ENCODE results near the gene KCNIP1.

KCNIP1 gene

DNA sequence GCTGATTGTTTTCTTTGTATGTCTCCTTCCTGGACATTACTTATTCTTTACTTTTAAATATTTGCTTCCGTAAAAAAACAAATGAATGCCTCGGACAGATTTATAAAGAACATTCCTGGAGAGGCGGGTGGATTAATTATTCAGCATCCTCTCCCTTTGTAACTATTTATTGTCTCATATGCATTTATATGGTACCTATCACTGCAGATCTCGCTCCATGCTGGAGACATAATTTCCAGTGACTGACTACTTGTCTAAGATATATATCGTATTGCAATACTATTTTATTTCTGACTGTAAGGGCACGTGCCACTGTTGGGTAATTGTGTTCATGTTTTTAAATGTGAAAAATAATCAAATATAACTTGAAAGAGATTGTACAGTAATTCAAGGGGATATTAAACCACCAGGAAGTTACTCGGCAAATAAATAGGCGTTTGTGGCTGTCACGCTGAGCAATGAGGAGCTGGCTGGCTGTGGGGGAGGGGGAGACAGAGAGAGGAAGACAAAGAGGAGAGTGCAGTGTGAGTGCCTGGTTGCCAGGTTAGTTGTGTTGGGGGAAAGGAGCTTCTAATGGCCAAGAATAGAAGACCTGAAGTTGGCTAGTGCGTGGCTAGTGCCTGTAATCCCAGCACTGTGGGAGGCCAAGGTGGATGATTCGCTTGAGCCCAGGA is 147.9 kb downstream of the KCNIP1 start:
- DNase-seq, result peak; percentile 5

DNA sequence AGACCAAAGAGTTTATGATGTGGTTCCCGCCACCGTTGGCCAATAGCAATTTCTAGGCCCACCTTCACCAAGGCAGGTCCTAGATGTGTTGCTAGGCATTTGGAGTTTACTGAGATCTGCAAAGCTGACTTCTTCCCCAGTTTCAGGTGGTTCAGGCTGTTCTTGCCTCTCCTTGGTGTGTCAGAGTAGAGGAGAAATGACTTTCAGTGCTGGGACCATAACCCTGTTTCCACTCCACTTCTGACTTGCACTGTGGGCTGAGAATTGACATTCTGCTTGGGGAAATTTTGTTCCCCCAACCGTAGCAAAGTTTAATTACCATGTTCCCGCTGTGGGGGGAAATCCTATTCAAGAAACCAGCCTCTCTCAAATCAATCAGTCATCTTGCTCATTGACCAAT is 151.7 kb downstream of the KCNIP1 start:
- no peak for DNase-seq

DNA sequence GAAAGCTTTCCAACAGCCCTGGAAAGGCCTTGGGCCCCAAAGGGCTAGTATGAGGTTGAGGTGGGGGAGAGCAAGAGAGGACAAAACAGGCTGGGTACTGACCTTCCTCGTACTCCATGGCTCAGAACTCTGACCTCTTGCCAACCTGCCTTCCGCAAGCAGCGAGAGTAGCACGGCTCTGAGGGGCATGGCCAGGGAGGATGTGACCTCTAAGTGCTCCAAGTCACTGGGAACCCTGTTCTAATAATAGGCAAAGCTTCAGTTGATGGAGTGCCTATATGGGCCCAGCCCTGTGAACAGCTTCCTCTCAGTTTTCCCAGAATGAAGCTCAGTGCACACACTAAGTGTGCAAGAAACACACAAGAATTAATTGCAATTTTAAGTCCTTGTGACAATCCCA is 152.1 kb downstream of the KCNIP1 start:
- no peak for DNase-seq

DNA sequence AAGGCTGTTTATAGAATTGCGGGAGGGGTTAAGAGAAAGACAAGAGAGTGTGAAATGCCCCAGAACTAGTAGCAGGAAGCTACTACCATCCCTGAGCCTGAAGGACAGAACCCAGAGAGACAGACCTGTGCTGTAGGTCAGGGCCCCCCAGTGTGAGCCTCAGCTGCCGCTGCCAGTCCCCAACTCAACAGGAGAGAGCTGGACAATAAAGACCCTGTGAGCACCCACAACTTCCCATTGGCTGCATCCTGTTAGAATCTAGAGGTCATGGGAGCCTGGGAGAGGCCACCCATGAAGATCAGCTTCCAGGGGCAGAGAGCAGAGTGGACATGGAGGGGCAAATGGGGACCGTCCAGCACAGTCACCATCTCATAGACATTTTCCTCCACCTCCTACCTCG is 152.5 kb downstream of the KCNIP1 start:
- DNase-seq, result no peak

DNA sequence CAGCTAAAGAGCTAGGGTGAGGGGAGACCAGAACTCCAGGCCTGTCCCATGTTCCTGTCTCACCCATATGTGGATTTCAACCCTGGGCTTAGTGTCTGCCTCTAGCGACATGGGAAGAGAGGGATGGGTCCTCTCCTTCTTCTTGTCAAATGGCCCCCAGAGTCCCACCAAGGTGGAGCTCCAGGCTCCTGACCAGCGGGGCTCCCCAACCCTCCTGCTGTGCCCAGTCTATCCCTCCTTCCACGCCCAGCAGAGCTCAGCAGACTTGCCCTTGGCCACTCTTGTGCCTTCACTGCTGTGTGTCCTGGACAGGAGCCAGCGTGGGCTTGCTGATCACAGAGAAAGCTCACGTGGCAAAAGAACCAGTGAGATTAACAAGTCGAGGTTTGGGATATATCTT is 156.7 kb downstream of the KCNIP1 start:
- DNase-seq, result no peak

DNA sequence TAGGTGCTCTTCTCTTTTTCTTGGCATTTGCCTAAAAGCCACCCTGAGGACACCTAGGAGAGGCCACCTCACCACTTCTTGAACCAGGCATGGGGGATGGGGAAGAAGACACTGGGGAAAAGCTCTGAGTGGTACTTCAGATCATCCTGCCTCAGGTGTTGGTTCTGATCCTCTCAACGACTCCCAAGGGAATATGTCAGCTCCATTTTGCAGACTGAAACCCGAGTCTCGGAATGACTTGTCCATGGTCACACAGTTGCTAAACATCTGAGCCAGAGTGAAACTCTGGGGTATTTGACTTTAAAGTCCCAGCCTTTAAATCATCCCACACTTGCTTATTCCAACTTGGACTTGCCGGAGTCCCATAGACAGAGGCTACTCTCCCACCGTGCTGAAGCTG is 159.1 kb downstream of the KCNIP1 start:
- DNase-seq, result no peak

DNA sequence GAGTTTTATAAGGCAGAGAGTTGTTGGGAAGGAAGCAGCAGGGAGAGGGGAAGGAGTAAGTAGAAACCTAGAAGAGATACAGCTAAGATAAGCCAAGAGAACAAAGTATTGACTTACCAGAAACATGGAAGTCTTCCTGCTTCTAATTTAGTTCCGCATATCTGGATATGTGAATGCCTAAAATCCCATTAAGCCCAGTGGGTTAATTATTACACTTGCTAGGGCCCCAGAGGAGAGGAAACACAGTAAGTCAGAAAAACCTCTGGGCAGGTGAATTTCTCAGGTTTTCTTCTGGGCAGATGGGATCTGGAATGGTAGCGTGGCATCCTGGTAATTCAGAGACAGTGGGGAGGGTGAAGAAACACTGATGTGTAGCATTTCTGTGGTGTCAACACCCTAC is 175.0 kb downstream of the KCNIP1 start:
- DNase-seq, result no peak

DNA sequence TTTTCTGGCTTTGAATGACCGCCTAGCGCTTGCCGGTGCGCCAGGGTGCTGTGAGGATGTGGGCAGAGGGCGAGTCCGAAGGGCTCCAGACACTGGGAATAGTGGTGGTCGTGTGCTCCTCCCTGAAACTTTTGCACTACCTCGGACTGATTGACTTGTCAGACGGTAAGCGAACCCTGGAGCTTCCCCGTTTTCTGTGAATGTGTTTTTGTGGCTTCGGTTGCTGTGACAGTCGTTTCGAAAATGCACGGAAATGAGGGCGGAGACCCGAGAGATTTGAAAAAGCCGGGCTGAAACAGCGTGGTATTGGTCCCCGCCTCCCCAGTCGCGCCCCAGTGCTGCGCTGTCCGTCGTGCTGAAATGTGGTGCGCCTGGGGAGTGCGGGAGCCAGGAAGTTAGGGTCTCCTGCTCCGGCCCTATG is 177.2 kb downstream of the KCNIP1 start:
- DNase-seq, result no peak

DNA sequence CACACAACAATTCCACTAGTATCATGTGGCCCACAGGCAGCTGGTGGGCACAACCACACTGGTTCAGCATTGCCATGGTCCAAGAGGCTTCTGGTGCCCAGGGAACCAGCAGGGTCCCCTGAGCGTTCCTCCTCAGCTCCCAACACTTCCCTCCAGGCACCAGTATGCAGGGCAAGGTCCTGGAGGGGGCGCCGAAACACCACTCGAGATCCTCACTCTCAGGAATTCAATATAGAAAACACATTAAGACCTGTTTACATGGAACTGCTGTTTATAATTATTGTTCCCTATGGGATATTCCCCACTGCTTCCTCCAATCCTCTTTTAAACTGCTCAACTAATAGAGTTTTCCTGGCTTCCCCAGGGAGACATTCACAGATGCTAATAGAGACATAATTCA is 187.8 kb downstream of the KCNIP1 start:
- no peak for DNase-seq

DNA sequence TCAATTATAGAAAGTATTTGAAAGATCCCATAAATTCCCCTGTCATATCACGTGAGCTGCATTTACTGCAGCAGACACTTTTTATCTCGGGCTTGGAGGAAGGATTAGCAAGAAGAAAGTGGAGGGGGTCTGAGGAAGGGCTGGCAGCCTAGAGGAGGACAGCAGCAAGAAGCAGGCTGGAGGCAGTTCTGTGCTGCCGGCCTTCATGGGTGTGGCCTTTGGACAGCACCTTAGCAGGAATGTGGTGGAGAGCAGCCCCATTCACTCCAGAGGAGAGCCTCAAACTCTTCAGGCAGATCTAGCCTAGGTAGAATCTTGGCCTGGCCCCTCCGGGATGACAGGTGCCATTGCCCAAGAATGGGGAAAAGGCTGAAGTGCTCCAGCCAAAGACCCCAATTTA is 189.9 kb downstream of the KCNIP1 start:
- DNase-seq, result no peak

DNA sequence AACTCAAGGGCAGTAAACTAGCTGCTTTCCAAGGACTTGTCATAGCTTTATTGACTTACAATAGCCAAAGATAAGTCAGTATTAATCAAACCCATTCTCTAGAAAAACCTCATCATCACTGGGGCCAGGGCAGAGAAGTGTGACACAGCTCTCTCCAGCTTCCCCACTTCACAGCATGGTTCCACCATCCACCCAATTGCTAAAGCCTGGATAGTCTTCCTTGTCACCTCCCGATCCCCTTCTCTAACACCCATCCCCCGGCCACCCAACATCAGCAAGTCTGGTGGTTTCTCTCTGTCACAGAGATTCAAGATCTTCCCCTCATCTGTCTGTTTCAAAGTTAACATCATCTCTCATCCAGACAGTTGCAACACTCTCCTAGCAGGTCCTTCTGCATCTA is 191.1 kb downstream of the KCNIP1 start:
- no peak for DNase-seq

DNA sequence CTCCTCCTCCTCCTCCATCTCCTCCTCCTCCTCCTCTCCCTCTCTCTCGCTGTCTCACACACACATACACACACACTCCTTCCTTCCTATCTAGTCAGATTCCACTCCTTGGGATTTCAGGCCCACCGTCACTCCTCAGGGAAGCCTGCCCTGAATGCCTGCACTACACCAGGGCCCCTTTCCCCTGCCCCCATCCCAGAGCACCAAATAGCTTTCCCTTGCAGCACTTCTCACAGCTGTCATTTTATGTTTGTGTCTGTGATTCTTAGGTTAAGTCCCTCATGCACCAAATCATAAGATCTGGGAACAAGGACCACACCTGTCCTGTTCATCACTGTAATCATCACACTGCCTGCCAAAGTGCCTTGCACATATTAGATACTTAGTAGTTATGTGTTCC is 193.2 kb downstream of the KCNIP1 start:
- DNase-seq, result no peak

DNA sequence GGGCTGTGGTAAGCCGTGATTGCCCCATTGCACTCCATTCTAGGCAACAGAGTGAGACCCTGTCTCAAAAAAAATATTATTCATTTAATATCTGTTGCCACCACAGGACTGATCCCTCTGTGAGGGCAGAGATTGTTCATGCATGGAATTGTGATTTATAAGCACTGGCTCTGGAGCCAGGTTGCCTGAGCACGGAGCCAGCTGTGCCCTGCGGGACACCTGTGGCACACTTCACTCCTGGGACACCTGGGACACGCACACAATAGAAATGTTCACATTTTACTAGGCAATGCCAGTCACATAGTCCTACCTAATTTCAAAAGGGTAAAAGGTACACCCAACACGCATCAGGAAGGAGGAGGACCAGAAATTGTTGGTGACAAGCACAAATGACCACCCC is 196.7 kb downstream of the KCNIP1 start:
- no peak for DNase-seq

DNA sequence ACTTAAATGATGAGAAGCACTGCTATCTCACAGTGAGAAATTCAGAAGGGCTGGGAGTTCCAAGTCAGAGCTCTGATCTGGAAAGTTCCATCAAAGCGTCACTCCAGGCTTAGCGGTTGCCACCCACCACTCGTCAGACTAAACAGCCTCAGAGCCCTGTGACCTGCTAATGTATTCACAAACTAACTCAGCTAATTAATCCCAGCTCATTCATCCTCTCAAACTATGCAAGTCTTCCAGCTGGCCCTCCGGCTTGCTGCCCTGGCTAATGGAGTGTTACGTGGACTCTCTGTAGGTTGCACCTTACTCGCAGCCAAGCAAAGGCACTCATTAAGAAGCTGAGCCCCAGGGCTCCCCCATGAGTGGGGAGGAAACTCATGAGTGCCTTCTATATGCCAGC is 197.5 kb downstream of the KCNIP1 start:
- DNase-seq, result no peak

DNA sequence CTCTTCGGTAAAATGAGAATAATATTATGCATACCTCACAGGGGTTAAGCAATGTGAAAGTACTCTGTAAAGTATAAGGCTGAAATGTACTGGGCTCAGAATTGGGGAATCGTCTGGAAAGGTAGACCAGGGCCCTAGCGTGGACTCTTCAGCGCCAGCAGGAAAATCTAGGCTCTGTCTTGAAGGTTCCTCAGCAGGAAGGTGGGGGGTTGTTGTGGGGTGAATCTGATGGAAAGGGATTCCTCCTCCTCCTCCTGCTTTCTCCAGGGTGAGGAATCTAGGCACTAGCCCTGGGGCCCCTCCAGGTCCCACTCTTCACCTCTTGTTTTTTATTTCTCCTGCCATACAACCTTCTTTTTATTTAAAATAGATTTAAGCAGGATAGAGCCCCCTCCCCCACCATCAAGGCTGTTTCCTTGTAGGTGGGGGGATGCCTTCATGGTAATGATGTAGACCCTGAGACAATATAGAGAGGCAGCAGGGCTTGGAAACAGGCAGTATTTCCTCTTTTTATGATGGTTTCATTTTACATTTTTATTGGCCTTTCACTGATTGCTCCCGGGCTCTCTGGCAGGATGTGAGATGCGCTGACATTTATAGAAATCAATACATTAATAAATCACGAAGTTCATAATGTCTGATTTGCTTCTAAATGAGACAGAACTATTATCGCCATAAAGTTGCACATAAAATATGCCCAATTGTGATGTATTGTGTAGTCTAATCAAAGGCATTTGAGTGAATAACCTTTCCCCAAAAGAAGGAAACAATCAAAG is 200.8 kb downstream of the KCNIP1 start:
- no peak for DNase-seq

DNA sequence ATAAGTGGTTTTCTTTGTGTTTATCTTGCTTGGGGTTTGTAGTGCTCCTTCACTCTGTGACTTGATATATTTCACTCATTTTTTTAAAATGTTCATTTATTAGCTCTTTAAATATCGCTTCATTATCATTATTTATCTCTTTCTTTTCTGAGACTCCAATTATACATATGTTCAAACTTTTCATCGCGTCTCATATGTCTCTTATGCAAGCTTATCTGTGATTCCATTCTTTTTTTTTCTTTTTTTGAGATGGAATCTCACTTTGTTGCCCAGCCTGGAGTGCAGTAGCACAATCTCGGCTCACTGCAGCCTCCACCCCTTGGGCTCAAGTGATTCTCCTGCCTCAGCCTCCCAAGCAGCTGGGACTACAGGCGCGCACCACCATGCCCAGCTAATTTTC is 205.8 kb downstream of the KCNIP1 start:
- no peak for DNase-seq

DNA sequence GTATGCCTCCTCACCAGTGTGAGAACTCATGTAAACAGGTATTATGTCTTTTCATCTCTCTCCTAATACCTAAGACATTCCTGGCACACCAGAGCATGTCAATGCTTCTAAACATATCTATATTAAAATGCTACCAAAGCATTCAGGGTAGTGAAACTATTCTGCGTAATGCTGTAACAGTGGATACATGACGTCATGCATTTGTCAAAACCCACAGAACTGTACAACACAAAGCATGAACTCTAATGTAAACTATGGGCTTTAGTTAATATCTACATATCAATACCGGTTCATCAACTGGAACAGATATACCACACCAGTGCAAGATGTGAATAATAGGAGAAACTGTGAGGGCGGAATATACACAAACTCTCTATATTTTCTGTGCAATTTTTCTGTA is 207.5 kb downstream of the KCNIP1 start:
- DNase-seq, result no peak

DNA sequence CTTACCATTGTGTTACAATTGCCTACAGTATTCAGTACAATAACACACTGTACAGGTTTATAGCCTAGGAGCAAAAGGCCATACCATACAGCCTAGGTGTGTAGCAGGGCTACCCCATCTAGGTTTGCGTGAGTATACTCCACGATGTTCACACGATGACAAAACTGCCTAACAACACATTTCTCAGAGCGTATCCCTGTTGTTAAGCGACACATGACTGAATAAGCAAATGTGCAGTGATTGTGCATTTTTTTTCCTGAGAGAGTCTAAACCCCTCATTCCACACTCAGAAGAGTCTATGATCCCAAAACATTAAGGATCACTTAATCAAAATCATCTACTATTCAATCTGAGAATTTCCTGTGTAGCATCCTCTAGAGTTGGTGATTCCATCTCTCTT is 211.3 kb downstream of the KCNIP1 start:
- no peak for DNase-seq

DNA sequence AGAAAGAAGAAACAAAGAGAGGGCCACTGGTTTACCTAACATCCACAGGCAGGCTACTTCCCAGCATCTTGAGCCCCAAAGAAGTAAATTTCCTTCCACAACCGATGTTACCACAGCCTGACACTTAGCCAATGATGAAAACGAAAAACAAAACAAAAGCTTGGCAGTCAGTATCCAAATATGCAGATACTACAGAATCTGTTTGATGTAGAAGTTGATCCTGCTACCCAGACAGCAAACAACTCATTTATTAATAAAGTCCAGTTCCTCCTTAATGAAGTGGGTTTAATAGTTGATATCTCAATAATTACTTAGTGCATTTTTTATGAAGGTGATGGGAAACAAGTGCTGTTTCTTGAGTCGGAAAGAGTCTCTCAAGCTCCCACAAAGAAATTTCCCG is 212.6 kb downstream of the KCNIP1 start:
- no peak for DNase-seq

DNA sequence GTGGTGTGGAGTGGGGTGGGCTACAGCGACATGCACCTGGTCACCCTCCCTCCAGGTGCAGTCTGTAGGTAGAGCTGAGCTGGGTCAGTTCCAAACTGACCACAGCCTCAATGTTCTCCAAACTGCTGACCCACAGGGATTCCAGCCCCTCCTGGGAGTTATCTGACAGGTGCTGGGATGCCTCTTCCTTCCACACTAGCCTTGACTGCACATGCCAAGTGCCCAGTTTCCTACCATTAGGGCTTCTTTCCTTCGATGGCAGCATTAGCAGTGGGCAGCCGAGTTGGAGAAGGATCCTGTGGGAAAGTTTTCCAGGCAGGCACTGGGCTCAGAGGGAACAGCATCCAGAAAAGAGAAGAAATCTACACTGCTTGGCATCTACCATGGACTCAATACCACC is 215.7 kb downstream of the KCNIP1 start:
- DNase-seq, result no peak

DNA sequence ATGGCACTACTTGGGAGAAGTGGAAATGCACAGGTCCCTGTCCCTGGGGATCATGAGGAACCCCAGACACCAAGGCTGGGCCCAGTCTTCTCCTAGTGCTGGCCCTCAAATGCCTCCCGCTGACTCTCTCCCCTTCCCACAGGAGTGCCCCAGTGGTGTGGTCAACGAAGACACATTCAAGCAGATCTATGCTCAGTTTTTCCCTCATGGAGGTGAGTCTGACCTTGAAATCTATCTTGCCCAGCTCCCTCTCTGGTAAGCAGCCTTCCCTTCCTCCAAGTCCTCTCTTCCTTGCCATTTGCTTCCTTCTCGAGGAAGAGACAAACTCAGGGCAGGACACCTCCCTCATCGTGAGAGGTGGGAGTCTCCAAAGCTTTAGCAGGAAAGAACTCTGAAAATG is 216.4 kb downstream of the KCNIP1 start:
- no peak for DNase-seq

DNA sequence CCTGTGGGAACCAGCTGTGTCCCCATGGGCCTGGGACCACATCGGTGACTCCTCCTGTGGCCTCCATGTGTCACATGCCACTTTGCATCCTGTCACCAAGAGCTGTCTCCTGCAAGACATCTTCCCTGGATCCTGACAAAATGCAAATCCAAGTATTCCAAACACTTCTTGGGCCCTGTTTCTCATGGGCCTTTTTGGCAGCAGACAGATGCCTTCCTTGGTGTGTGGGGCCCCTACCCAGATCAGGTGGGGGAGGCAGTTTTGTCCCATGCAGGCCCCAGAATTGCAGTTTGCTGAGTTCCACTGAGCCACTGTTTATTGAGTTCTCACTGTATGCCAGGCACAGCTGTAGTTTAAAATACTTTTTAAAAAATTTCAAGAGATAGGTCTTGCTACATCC is 217.2 kb downstream of the KCNIP1 start:
- DNase-seq, result no peak

DNA sequence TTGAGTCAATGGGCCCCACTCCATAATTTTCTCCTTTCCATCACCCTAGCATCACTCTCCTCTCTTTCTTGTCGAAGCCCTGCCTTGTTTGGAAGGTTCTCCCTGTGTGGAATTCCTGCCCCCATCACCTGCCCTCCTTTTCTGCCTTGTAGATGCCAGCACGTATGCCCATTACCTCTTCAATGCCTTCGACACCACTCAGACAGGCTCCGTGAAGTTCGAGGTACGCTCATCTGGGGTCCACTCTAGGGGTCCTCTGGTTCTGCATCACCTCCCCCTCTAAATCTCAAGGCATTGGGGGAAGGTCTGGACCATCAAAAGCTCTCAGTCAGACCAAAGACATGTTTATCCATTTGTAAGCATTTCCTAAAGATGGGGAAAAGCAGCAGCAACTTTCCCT is 217.9 kb downstream of the KCNIP1 start:
- no peak for DNase-seq

DNA sequence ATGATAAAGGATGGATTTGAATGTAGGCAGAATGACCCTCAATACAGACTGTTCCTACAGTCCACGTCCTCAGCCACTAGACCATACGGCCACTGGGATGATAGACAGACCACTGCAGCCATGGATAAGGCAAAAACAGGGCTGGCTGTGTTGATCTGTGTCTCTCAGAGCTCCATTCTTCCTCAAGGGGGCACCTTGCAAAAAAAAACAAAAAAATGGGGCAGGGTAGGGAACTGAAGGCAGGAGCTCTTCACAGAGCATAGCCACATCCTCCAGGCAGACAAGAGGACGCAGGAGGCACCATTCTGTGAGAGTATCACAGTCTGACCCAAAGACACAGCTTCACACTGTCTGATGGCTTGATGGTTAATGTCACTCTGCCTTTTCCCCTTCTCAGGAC is 218.5 kb downstream of the KCNIP1 start:
- DNase-seq, result no peak

DNA sequence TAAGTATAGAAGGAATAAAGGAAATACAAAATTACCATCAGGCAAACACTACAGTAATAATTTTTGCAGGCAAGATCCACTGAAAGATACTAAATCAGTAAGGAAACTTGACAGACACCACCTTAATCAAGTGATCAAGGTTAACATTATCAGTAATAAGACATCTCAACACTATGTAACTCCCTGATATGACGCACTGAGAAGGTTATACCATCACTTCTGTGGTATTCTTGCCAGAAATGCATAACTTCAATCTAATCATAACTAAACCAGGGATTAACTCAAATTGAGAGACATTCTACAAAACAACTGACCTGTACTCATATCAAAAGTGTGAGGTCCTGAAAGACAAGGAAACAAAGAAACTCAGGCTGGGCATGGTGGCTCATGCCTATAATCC is 227.2 kb downstream of the KCNIP1 start:
- no peak for DNase-seq

All from NCI-H510A (cell line).